Activated T-cell treated with anti-CD3 and anti-CD28 coated beads, Interleukin-2, amount 50 U/mL, for 72 hours (primary cell): ENCODE results near the gene SLC6A6. TPM values are rescaled to one million over a fixed set of nuclear protein-coding genes. Genes with fewer than 3 reads are reported as not detected.

Source experiments
- ATAC-seq, 2 donors: fragments of 150-1000 bp; cut with Tn5 transposase; replicated peaks in 1 of 2; 2 replicates each; pipeline ENCODE4 v1.10.0; 2021; ENCODE audit warnings: moderate library complexity in 2 of 2, mild to moderate bottlenecking in 1 of 2
- DNase-seq, 2 donors: peaks; one replicate each; pipeline ENCODE4 v3.0.0; 2021 to 2022; ENCODE audit warnings: mixed read lengths in 1 of 2
- H3K27ac Mint-ChIP-seq: one replicate; pipeline ENCODE4 v1.8.0; 2022; ENCODE audit warnings: mild to moderate bottlenecking, moderate library complexity, mixed read lengths
- H3K27me3 Mint-ChIP-seq: one replicate; pipeline ENCODE4 v1.8.0; 2022; ENCODE audit warnings: low read depth, mixed read lengths
- H3K36me3 Mint-ChIP-seq, 2 donors: one replicate each; pipeline ENCODE4 v1.8.0; 2022; ENCODE audit warnings: mixed read lengths in 2 of 2, mild to moderate bottlenecking in 1 of 2; ENCODE audit not compliant: insufficient read depth in 2 of 2
- H3K4me1 Mint-ChIP-seq: one replicate; pipeline ENCODE4 v1.8.0; 2022; ENCODE audit warnings: low read depth, mixed read lengths
- H3K4me3 Mint-ChIP-seq, 2 donors: one replicate each; pipeline ENCODE4 v1.8.0; 2022; ENCODE audit warnings: mild to moderate bottlenecking in 2 of 2, mixed read lengths in 2 of 2, moderate library complexity in 2 of 2
- H3K9me3 Mint-ChIP-seq, 2 donors: one replicate each; pipeline ENCODE4 v1.8.0; 2022; ENCODE audit warnings: mixed read lengths in 2 of 2
- total RNA-seq, 2 donors: library from RNA; stranded (reverse); gene quantifications; one replicate each; pipeline ENCODE4 v1.2.3, GENCODE V29; 2022

The SLC6A6 gene
- total RNA-seq, 2 donors from 2014 or later, result 35.4 to 39.2 TPM

DNA sequence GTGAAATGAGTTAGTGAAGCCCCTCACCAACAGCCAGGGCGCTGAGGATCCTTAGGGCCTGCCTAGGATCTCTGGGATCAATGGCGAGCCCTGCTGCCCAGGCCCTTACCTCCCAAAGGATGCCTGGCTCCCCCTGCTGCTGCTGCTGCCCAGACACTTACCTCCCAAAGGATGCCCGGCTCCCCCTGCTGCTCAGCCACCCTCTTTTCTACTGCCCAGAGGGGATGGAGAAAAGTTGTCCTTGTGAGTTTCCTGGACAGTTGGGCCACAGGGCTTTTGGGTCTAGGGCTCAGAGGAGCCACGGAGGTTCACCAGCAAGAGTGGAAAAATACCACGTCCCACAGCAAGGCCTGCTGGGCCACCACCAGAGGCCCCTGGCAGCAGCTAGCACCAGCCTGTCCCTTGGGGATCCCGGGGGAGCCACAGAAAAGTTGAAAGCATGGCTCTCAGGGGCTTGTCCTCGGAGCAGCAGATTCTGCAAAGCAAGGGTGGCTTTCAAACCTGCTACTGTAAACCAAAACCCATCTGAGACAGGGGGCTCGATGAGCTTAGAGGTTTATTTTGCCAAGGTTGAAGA lies 59.4 kb downstream of the SLC6A6 start:
- peak overlapping the region; percentile 33 for H3K27ac Mint-ChIP-seq
- no peaks in the 10 kb centered on the region for H3K27me3 Mint-ChIP-seq
- peaks cover 1 to 2% of the 10 kb centered on the region in 2 donors for H3K36me3 Mint-ChIP-seq
- peaks cover 25% of the 10 kb centered on the region for H3K4me1 Mint-ChIP-seq
- ATAC-seq (peak; percentile 30 to 61), DNase-seq (peak; percentile 46 to 53)
- no peaks in the 10 kb centered on the region for H3K9me3 Mint-ChIP-seq
- H3K4me3 Mint-ChIP-seq, result no peak overlapping the region

DNA sequence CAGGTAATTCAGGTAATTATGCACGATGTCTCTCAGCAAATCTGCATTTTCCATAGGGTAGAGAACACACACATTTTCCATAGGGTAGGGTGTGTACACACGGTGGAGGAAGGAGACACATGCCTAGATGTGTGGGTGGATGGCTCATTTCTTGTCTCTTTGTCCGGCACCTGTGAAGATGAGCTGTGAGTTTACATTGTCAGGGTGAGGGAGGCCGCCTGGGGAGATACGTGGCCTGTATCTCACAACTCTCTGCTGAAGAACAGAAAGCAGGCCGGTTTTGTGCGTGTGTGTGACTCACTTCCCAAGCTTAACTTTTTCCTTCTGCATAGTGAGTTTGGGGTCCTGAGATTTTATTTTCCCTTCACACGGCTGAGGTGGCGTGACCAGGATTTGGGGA lies 60.3 kb downstream of the SLC6A6 start:
- Mint-ChIP-seq H3K27me3 (no peaks in the 10 kb centered on the region), H3K27ac (peak overlapping the region; percentile 33), H3K36me3 (peaks cover 1 to 2% of the 10 kb centered on the region in 2 donors), H3K4me3 (no peak overlapping the region), H3K9me3 (no peaks in the 10 kb centered on the region), H3K4me1 (peaks cover 25% of the 10 kb centered on the region)
- ATAC-seq (peak; percentile 65 to 66), DNase-seq (peak; percentile 23 to 33)

DNA sequence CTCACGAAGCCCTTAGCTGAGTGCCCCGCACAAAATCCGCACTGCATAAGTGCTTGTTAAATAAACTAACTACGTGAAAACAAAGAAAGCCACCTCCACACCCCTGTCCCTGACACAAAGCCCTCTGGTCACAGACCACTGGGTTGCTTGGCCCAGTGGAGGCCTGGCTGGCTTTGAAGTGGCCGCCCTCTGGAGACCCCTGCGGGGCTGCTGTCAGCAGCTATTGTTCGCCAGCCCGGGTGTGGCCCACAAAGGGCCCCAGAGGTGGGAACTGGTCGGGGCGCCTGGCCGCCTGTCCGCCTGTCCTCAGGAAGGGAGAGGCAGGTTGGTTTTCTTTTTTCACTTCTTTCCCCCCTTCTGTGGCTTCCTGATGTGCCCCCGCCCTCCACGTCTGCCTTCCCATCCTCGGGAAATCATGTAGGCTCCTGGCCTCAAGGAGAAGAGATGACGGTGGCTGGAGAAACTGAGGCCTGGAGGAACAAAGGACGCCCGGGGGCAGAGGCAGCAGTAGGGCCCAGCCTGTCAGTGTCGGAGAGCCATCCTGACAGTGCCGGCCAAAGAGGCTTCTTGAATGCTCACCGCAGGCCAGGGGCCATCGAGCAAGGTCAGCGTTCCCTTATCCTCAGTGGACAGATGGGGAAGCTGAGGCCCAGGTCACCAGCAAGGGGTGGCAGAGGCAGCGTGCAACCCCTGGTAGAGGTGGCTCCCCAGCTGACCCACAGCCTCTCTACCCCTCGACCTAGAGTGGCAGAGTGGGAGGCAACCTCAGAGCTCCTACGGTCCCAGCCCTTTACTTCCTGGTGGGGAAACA lies 61.1 kb downstream of the SLC6A6 start:
- Mint-ChIP-seq H3K9me3 (no peaks in the 10 kb centered on the region), H3K36me3 (peaks cover 1 to 2% of the 10 kb centered on the region in 2 donors), H3K27ac (peak overlapping the region; percentile 33), H3K4me1 (peaks cover 21% of the 10 kb centered on the region), H3K4me3 (no peak overlapping the region), H3K27me3 (no peaks in the 10 kb centered on the region)
- ATAC-seq, result no peak
- no peak for DNase-seq

DNA sequence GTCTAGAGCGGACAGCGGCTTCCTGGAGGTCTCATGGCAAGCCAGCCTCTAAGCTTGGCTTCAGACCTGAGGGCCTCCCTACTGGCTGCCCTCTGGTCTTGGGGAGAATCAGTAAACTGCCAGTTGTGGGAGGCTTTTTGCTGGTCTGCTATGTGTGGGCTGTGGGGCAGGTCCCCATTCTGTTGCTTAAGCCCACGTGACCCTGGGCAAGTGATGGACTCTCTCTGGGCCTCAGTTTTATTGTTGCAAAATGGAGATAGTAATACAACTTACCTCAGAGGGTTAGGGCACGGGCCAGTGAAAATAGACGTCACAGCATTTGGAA lies 61.7 kb downstream of the SLC6A6 start:
- Mint-ChIP-seq H3K9me3 (no peaks in the 10 kb centered on the region), H3K4me1 (peaks cover 16% of the 10 kb centered on the region), H3K27ac (no peak overlapping the region), H3K27me3 (no peaks in the 10 kb centered on the region), H3K4me3 (no peak overlapping the region), H3K36me3 (peaks cover 1 to 2% of the 10 kb centered on the region in 2 donors)
- ATAC-seq (no peak), DNase-seq (no peak)

DNA sequence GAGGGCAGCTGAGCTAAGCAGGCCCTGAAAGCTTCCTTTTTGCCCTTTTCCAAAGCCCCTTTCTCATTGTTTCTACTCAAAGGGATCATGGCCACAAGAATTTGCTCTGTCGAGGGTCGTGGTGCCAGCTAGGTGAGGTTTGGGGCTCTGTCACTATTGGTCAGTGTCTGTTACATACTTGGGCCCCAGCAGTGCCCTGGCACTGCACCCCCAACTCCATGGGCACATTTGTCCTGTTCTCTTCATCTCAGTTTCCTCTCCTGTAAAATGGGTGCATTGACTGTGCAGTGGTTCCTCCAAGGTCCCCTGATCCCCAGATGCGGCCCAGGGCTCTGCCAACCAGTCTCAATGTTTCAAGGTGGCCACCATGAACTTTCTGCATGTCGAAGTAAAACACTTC lies 62.1 kb downstream of the SLC6A6 start:
- Mint-ChIP-seq H3K4me3 (no peak overlapping the region), H3K27me3 (no peaks in the 10 kb centered on the region), H3K9me3 (no peaks in the 10 kb centered on the region), H3K36me3 (peaks cover 1 to 2% of the 10 kb centered on the region in 2 donors), H3K4me1 (peaks cover 14% of the 10 kb centered on the region), H3K27ac (no peak overlapping the region)
- ATAC-seq (no peak), DNase-seq (no peak)

DNA sequence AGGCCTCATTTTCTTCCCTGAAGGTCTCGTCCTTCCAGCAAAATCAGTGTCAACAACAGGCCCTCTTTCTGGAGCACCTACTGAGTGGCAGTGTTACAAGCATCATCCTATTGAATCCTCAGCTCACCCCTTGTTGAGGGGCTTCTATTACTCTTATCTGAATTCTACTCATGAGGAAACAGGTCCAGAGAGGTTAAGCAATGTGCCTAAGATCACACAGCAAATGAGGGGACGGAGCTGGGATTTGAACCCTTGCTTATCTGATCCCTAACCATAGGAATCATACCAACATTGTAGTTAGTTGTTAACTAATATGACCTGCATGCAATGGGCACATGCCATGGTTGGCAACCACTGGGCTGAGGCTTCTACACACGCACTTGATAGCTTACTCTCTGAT lies 63.0 kb downstream of the SLC6A6 start:
- Mint-ChIP-seq H3K27ac (no peak overlapping the region), H3K4me3 (no peak overlapping the region), H3K27me3 (no peaks in the 10 kb centered on the region), H3K9me3 (no peaks in the 10 kb centered on the region), H3K4me1 (peaks cover 14% of the 10 kb centered on the region), H3K36me3 (peaks cover 0 to 1% of the 10 kb centered on the region in 2 donors)
- no peak for ATAC-seq
- no peak for DNase-seq

DNA sequence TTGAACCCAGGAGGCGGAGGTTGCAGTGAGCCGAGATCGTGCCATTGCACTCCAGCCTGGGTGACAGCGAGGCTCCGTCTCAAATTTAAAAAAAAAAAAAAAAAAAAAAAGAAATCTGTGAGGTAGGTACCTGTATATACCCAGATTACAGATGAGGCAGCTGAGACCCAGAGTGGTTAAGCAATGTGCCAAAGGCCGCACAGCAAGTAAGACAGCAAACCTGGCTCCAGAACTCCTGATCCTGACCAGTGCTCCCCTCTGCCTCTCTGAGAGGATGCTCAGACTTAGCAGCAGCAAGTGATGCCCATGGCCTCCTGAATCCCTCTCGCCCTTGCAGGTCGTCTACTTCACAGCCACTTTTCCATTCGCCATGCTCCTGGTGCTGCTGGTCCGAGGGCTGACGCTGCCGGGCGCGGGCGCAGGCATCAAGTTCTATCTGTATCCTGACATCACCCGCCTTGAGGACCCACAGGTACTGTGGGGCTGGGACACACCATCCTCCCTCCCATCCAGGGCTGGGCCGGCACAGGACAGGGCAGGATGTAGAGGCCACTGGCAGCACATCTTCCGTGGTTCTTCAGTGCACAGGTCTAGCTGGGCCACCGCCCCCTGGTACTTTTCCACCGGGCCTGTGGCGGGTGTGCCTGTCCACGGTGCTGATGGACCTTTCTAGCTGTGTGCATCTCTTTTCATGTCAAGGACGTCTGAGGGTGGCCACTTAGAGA lies 63.9 kb downstream of the SLC6A6 start:
- peaks cover 14% of the 10 kb centered on the region for H3K4me1 Mint-ChIP-seq
- H3K27ac Mint-ChIP-seq, result no peak overlapping the region
- H3K36me3 Mint-ChIP-seq, result peaks cover 1 to 3% of the 10 kb centered on the region in 2 donors
- no peaks in the 10 kb centered on the region for H3K9me3 Mint-ChIP-seq
- no peak overlapping the region for H3K4me3 Mint-ChIP-seq
- ATAC-seq (no peak), DNase-seq (no peak)
- no peaks in the 10 kb centered on the region for H3K27me3 Mint-ChIP-seq

DNA sequence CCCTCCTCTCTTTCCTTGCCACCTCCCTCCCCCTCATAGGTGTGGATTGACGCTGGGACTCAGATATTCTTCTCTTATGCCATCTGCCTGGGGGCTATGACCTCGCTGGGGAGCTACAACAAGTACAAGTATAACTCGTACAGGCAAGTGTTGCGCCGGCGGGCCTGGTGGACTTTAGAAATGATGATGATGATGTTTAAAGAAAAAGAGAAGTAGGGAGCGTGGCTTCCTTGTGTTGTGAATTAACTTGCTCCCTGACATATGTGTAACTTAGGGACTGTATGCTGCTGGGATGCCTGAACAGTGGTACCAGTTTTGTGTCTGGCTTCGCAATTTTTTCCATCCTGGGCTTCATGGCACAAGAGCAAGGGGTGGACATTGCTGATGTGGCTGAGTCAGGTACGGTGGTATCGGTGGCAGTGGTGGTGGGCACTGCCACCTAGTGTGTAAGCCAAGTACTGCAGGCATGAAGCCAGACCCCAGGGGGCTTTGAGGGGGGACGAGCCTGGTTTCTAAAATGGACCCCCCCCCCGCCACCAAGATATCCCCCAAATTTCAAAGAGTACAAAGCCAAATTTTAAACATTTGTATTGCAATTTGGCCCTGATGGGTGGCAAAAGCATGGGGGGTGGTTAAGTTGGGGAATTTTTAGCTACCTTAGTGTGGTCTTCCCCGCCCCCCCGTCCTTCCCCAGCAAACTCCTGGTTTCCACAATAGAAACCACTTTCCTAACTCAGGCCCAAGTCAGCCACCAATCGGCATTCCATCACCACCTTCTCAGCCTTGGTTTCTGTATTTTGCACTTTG lies 65.6 kb downstream of the SLC6A6 start:
- Mint-ChIP-seq H3K27ac (peak overlapping the region; percentile 56), H3K4me3 (no peak overlapping the region), H3K36me3 (peaks cover 0 to 7% of the 10 kb centered on the region in 2 donors), H3K27me3 (no peaks in the 10 kb centered on the region), H3K4me1 (peaks cover 5% of the 10 kb centered on the region), H3K9me3 (no peaks in the 10 kb centered on the region)
- peak; percentile 34 to 47 for DNase-seq
- peak; percentile 56 to 66 for ATAC-seq

DNA sequence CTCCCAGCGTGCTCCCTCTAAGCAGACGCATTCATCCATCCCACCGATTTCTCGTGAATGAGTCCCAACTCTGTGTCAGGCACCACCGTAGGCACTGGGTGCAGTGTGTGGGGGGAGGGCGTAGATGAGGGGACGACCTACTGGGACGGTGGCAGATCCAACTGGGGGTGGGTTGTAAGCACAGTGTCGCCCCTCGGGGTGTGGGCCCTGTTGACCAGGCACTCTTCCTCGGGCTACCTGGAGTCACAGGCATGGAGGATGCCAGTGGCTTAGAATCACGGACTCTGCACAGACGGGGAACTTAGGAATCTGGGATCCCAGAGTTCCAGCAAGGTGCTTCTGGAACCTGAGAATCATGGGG lies 66.2 kb downstream of the SLC6A6 start:
- peaks cover 0 to 7% of the 10 kb centered on the region in 2 donors for H3K36me3 Mint-ChIP-seq
- no peak overlapping the region for H3K4me3 Mint-ChIP-seq
- DNase-seq (no peak), ATAC-seq (no peak)
- no peaks in the 10 kb centered on the region for H3K27me3 Mint-ChIP-seq
- H3K4me1 Mint-ChIP-seq, result peaks cover 5% of the 10 kb centered on the region
- no peak overlapping the region for H3K27ac Mint-ChIP-seq
- H3K9me3 Mint-ChIP-seq, result no peaks in the 10 kb centered on the region

DNA sequence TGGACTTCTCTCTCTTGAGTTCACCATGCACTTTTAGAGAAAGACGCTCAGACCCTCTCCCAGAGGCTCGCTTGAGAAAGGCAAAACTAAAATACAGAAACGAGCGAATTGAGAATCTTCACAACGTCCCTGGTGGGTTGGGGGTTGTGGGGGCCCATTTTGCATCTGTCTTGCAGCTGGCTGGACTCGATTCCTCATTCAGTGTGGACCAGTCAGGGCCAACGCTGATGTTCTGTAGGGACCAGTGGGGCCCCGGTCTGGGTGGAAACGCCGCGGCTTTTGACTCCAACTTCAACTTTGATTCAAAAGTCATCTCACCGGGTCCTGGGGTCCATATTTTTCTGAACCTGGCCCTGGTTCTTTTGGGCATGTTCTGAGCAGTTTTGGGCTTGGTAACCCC lies 68.1 kb downstream of the SLC6A6 start:
- ATAC-seq (no peak), DNase-seq (no peak)
- Mint-ChIP-seq H3K9me3 (no peaks in the 10 kb centered on the region), H3K4me3 (no peak overlapping the region), H3K27me3 (no peaks in the 10 kb centered on the region), H3K4me1 (peaks cover 5% of the 10 kb centered on the region), H3K27ac (no peak overlapping the region), H3K36me3 (peaks cover 0 to 7% of the 10 kb centered on the region in 2 donors)

DNA sequence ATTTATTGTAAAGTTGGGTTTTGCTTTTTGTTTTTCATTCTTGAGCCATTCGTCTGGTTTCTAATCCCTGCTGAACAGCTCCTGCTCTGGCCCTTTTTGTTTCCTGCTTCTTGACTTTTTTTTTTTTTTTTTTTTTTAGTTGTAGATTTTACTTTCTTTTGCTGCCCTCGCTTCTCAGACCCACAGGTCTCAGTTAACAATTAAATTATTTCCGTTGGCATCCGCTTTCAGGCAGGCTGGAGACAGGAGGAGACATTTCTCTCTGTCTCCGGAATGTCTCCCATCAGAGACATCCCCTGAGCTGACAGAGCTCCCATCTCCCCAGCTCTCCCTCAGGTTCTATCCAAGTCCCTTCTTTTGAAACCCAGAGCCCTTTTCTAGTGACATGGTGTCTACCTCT lies 68.6 kb downstream of the SLC6A6 start:
- peaks cover 0 to 8% of the 10 kb centered on the region in 2 donors for H3K36me3 Mint-ChIP-seq
- peaks cover 5% of the 10 kb centered on the region for H3K4me1 Mint-ChIP-seq
- no peak overlapping the region for H3K27ac Mint-ChIP-seq

DNA sequence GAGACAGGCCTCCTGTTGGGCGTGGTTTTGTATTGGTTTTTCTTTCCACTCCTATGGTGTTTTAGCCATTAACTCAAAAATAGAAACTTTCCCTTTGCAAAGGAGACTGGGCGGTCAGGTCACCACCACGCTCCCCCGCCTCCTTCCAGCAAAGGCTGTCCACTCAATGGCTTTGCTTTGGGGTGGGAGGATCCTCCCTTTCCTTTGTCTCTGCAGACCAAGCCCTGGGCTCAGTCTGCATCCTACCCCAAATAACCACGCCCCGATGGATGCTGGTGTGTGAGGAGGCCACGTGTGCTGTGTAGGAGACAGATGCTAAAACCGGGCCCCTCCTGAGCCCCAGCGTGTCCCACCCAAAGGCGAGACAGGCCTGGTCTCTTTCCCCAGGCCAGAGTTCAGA lies 69.3 kb downstream of the SLC6A6 start:
- no peaks in the 10 kb centered on the region for H3K27me3 Mint-ChIP-seq
- H3K4me3 Mint-ChIP-seq, result no peak overlapping the region
- ATAC-seq (no peak), DNase-seq (no peak)
- peaks cover 5% of the 10 kb centered on the region for H3K4me1 Mint-ChIP-seq
- no peak overlapping the region for H3K27ac Mint-ChIP-seq
- no peaks in the 10 kb centered on the region for H3K9me3 Mint-ChIP-seq
- peaks cover 0 to 8% of the 10 kb centered on the region in 2 donors for H3K36me3 Mint-ChIP-seq

More for the DNA sequence above, 68.6 kb downstream of the SLC6A6 start:
- H3K4me3 Mint-ChIP-seq, result no peak overlapping the region
- DNase-seq (no peak), ATAC-seq (no peak)
- no peaks in the 10 kb centered on the region for H3K9me3 Mint-ChIP-seq
- no peaks in the 10 kb centered on the region for H3K27me3 Mint-ChIP-seq
